ENCODE results near the gene LRRC27. TPM values are rescaled to one million over a fixed set of nuclear protein-coding genes. Genes with fewer than 3 reads are reported as not detected.
A peak's percentile ranks its signal among the peaks of the same experiment; 100 is the strongest.

LRRC27 gene
- total RNA-seq, 1 donor from 2014 or later = 3.8 TPM

- Histone ChIP-seq H3K36me3 (no peaks in the 10 kb centered on the region), H3K27me3 (ENCODE audit: low read depth) (no peaks in the 10 kb centered on the region), H3K27ac (replicated peaks) (no peak overlapping the region), H3K4me3 (no peak overlapping the region), H3K9me3 (replicated peaks) (no peaks in the 10 kb centered on the region), H3K4me1 (peaks cover 16% of the 10 kb centered on the region)
- no peak for TF ChIP-seq CTCF (IDR thresholded peaks at IDR 0.05; ENCODE audit: borderline replicate concordance)
- no peak for DNase-seq
- intact Hi-C loops (cut with micrococcal nuclease) = no loop called here
Measured at GRCh38 chr10:132303361-132304115, 28.5 kb upstream of the LRRC27 start.

GRCh38 chr10:132304756-132305509 lies 27.1 kb upstream of the LRRC27 start:
- H3K27ac ChIP-seq (replicated peaks) = no peak overlapping the region
- no peaks in the 10 kb centered on the region for H3K27me3 ChIP-seq (ENCODE audit: low read depth)
- H3K9me3 ChIP-seq (replicated peaks) = no peaks in the 10 kb centered on the region
- TF ChIP-seq CTCF (IDR thresholded peaks at IDR 0.05; ENCODE audit: borderline replicate concordance) = no peak
- H3K36me3 ChIP-seq = no peaks in the 10 kb centered on the region
- intact Hi-C loops (cut with micrococcal nuclease) = no loop called here
- H3K4me1 ChIP-seq = peaks cover 22% of the 10 kb centered on the region
- H3K4me3 ChIP-seq = no peak overlapping the region
- DNase-seq = no peak

GRCh38 chr10:132305654-132306342 lies 26.2 kb upstream of the LRRC27 start:
- DNase-seq = no peak
- peaks cover 22% of the 10 kb centered on the region for H3K4me1 ChIP-seq
- H3K4me3 ChIP-seq = no peak overlapping the region
- TF ChIP-seq CTCF (IDR thresholded peaks at IDR 0.05; ENCODE audit: borderline replicate concordance) = no peak
- no peak overlapping the region for H3K27ac ChIP-seq (replicated peaks)
- no peaks in the 10 kb centered on the region for H3K9me3 ChIP-seq (replicated peaks)
- intact Hi-C loops (cut with micrococcal nuclease) = no loop called here
- no peaks in the 10 kb centered on the region for H3K27me3 ChIP-seq (ENCODE audit: low read depth)
- H3K36me3 ChIP-seq = no peaks in the 10 kb centered on the region

GRCh38 chr10:132306343-132306685 lies 25.7 kb upstream of the LRRC27 start:
- Histone ChIP-seq H3K27me3 (ENCODE audit: low read depth) (no peaks in the 10 kb centered on the region), H3K27ac (replicated peaks) (no peak overlapping the region), H3K4me1 (peaks cover 22% of the 10 kb centered on the region), H3K4me3 (no peak overlapping the region), H3K36me3 (no peaks in the 10 kb centered on the region), H3K9me3 (replicated peaks) (no peaks in the 10 kb centered on the region)
- no peak for DNase-seq
- no peak for TF ChIP-seq CTCF (IDR thresholded peaks at IDR 0.05; ENCODE audit: borderline replicate concordance)
- intact Hi-C loops (cut with micrococcal nuclease) = no loop called here

GRCh38 chr10:132306864-132307751 lies 24.9 kb upstream of the LRRC27 start:
- intact Hi-C loops (cut with micrococcal nuclease) = no loop called here
- DNase-seq = peak; percentile 33
- Histone ChIP-seq H3K36me3 (no peaks in the 10 kb centered on the region), H3K27me3 (ENCODE audit: low read depth) (no peaks in the 10 kb centered on the region), H3K27ac (replicated peaks) (peak overlapping the region; percentile 23), H3K9me3 (replicated peaks) (no peaks in the 10 kb centered on the region), H3K4me3 (peak overlapping the region; percentile 84), H3K4me1 (peaks cover 22% of the 10 kb centered on the region)
- no peak for TF ChIP-seq CTCF (IDR thresholded peaks at IDR 0.05; ENCODE audit: borderline replicate concordance)
